IMR-90 (cell line): ENCODE results near the gene NUPR1. TPM values are rescaled to one million over a fixed set of nuclear protein-coding genes. Genes with fewer than 3 reads are reported as not detected.
"Not testable (repeated sequence)": the region's sequence is repeated elsewhere in the genome, so short reads cannot be mapped to it uniquely, and the experiment has no call there.

ENCODE experiments used
- ATAC-seq: fragments of 200-7000 bp; cut with Tn5 transposase; 2 replicates; pipeline ENCODE4 v1.9.1; 2020; ENCODE audit warnings: low read depth, mild to moderate bottlenecking, moderate library complexity
- BruUV-seq: library from RNA; stranded (reverse); fragments of 400-500 nt; replicated peaks from 2 replicates; lab custom pipeline; 2021; lab: Mats Ljungman, UMichigan
- CTCF ChIA-PET: fragments of 300-600 bp; formaldehyde crosslinking; extraction: SDS; loops from one replicate; lab custom pipeline; 2021; ENCODE audit warnings: antibody characterized with exemption; lab: Yijun Ruan, JAX
- POLR2A ChIA-PET: fragments of 300-600 bp; sonication (Branson Sonifier 250); formaldehyde crosslinking; loops from one replicate; lab custom pipeline; 2022; ENCODE audit warnings: antibody characterized with exemption; ENCODE audit not compliant: unreplicated experiment; lab: Charles Lee
- DNase-seq: peaks from one replicate; pipeline ENCODE4 v3.0.0; 2013
- H2AFZ ChIP-seq: replicated peaks from 2 replicates; pipeline ENCODE3; 2013; ENCODE audit warnings: low read length, mild to moderate bottlenecking; ENCODE audit not compliant: poor library complexity
- H2AK5ac ChIP-seq: 2 replicates; pipeline ENCODE4 v1.6.1; 2013; ENCODE audit warnings: low read depth, low read length, inconsistent platforms
- H2AK9ac ChIP-seq: replicated peaks from 2 replicates; pipeline ENCODE3; 2013; ENCODE audit warnings: mild to moderate bottlenecking, low read depth, low read length, moderate library complexity; ENCODE audit not compliant: poor library complexity
- H2BK120ac ChIP-seq: 2 replicates; pipeline ENCODE4 v1.6.1; 2013; ENCODE audit warnings: low read depth, low read length, inconsistent platforms
- H2BK15ac ChIP-seq: 3 replicates; pipeline ENCODE4 v1.6.1; 2013; ENCODE audit warnings: low read depth, low read length, inconsistent platforms
- H2BK20ac ChIP-seq: 2 replicates; pipeline ENCODE4 v1.6.1; 2013; ENCODE audit warnings: low read depth, mild to moderate bottlenecking, inconsistent platforms, low read length, moderate library complexity
- H2BK5ac ChIP-seq: 2 replicates; pipeline ENCODE4 v1.6.1; 2013; ENCODE audit warnings: mild to moderate bottlenecking, low read depth, low read length, inconsistent platforms; ENCODE audit not compliant: poor library complexity, severe bottlenecking
- H3K14ac ChIP-seq: replicated peaks from 2 replicates; pipeline ENCODE4 v1.6.1; 2013; ENCODE audit warnings: low read depth, low read length, inconsistent platforms
- H3K18ac ChIP-seq: 2 replicates; pipeline ENCODE4 v1.6.1; 2013; ENCODE audit warnings: low read depth, low read length, control low read depth
- H3K23ac ChIP-seq: 2 replicates; pipeline ENCODE4 v1.6.1; 2013; ENCODE audit warnings: low read depth, low read length, inconsistent platforms
- H3K27ac ChIP-seq: 2 replicates; pipeline ENCODE4 v1.5.1; 2013; ENCODE audit warnings: mild to moderate bottlenecking, control low read depth, low read length; ENCODE audit not compliant: insufficient read depth
- H3K27me3 ChIP-seq: 2 replicates; pipeline ENCODE4 v1.6.1; 2013; ENCODE audit warnings: low read length; ENCODE audit not compliant: control insufficient read depth, insufficient read depth
- H3K36me3 ChIP-seq: 2 replicates; pipeline ENCODE4 v1.6.1; 2013; ENCODE audit warnings: low read length, mixed read lengths; ENCODE audit not compliant: control insufficient read depth, insufficient read depth
- H3K4ac ChIP-seq: 2 replicates; pipeline ENCODE4 v1.6.1; 2013; ENCODE audit warnings: low read depth, low read length, inconsistent platforms
- H3K4me1 ChIP-seq: 2 replicates; pipeline ENCODE4 v1.6.1; 2013; ENCODE audit warnings: low read length, mixed read lengths; ENCODE audit not compliant: control insufficient read depth, insufficient read depth
- H3K4me2 ChIP-seq: 2 replicates; pipeline ENCODE4 v1.6.1; 2013; ENCODE audit warnings: low read depth, mild to moderate bottlenecking, control low read depth, low read length, moderate library complexity
- H3K4me3 ChIP-seq: 2 replicates; pipeline ENCODE4 v1.5.1; 2013; ENCODE audit warnings: low read depth, mild to moderate bottlenecking, control low read depth, low read length, moderate library complexity; ENCODE audit not compliant: insufficient read depth
- H3K56ac ChIP-seq: 2 replicates; pipeline ENCODE4 v1.6.1; 2013; ENCODE audit warnings: low read length, inconsistent platforms; ENCODE audit not compliant: insufficient read depth; ENCODE audit errors: extremely low read depth
- H3K79me1 ChIP-seq, 2 experiments: 2 replicates each; pipeline ENCODE4 v1.6.1; 2013; ENCODE audit warnings: low read length in 2 of 2, inconsistent platforms in 1 of 2, low read depth in 1 of 2
- H3K9ac ChIP-seq: 2 replicates; pipeline ENCODE4 v1.6.1; 2013; ENCODE audit warnings: low read depth, low read length, control low read depth
- H3K9me1 ChIP-seq: 2 replicates; pipeline ENCODE4 v1.6.1; 2013; ENCODE audit warnings: low read length, inconsistent platforms; ENCODE audit not compliant: insufficient read depth
- H3K9me3 ChIP-seq: 2 replicates; pipeline ENCODE4 v1.6.1; 2013; ENCODE audit warnings: low read length; ENCODE audit not compliant: control insufficient read depth, insufficient read depth
- H4K20me1 ChIP-seq: 2 replicates; pipeline ENCODE4 v1.6.1; 2013; ENCODE audit warnings: low read length, inconsistent platforms; ENCODE audit not compliant: insufficient read depth
- H4K5ac ChIP-seq: 2 replicates; pipeline ENCODE4 v1.6.1; 2013; ENCODE audit warnings: mild to moderate bottlenecking, low read depth, low read length, control low read depth
- H4K8ac ChIP-seq, 2 experiments: 2 replicates each; pipeline ENCODE4 v1.6.1; 2013; ENCODE audit warnings: low read depth in 2 of 2, low read length in 2 of 2, control low read depth in 1 of 2, inconsistent platforms in 1 of 2
- H4K91ac ChIP-seq: 2 replicates; pipeline ENCODE4 v1.6.1; 2013; ENCODE audit warnings: low read depth, low read length, inconsistent platforms; ENCODE audit not compliant: insufficient read depth
- WGBS, 2 experiments: methylation state at CpG; one replicate each; pipeline versions ENCODE4 v1.1.5 to v1.1.7; 2013; ENCODE audit warnings: missing lambda C conversion rate in 2 of 2; ENCODE audit not compliant: insufficient read length in 1 of 2; ENCODE audit errors: extremely low coverage in 2 of 2; 5-methylcytosine and 5-hydroxymethylcytosine counted together
- dilution Hi-C: fragments of 300-500 bp; cut with HindIII; formaldehyde crosslinking; loops from one replicate; pipeline ENCODE4 v1.14.3; 2018; ENCODE audit warnings: low sequenced_read_pairs; ENCODE audit not compliant: unreplicated experiment
- in situ Hi-C: fragments of 300-500 bp; cut with MboI; formaldehyde crosslinking; loops from 3 replicates; pipeline ENCODE4 v1.14.3; 2019; ENCODE audit warnings: low sequenced_read_pairs, inconsistent platforms, mixed read lengths
- intact Hi-C: fragments of 100-400 bp; cut with micrococcal nuclease; formaldehyde crosslinking; loops from 2 replicates; pipeline ENCODE4 v1.10.0; 2022
- polyA plus RNA-seq, 3 experiments: library from polyadenylated mRNA; depleted of rRNA; stranded (reverse); fragments of >200 nt; gene quantifications; 2 replicates each; pipeline ENCODE4 v1.2.3, GENCODE V29; 2012; ENCODE audit warnings: low replicate concordance in 1 of 3
- total RNA-seq: library from RNA; depleted of rRNA; stranded (reverse); fragments of >200 nt; gene quantifications from 2 replicates; pipeline ENCODE4 v1.2.3, GENCODE V29; 2012

The NUPR1 gene
- total and polyA plus RNA-seq, 2 of the 4 experiments (the other 2 are of a cell fraction) = 10.2 to 27.9 TPM

GRCh38 chr16:28527100-28527785, 11.5 kb downstream of the NUPR1 start:
- H2BK5ac ChIP-seq, H2BK20ac ChIP-seq, POLR2A ChIA-PET, dilution Hi-C loops, CTCF ChIA-PET, H3K36me3 ChIP-seq, H2AFZ ChIP-seq, H4K20me1 ChIP-seq, BruUV-seq, ATAC-seq, H2AK5ac ChIP-seq, H3K4me2 ChIP-seq, H3K18ac ChIP-seq, H4K5ac ChIP-seq, H4K8ac ChIP-seq, H3K9me1 ChIP-seq, H3K27ac ChIP-seq, DNase-seq, H2BK120ac ChIP-seq, H3K79me1 ChIP-seq, H3K4me1 ChIP-seq, H2BK15ac ChIP-seq, intact Hi-C loops, H3K23ac ChIP-seq, H3K56ac ChIP-seq, H3K9me3 ChIP-seq, H3K4me3 ChIP-seq, H3K9ac ChIP-seq, in situ Hi-C loops, H3K4ac ChIP-seq, H3K14ac ChIP-seq, H2AK9ac ChIP-seq, H3K27me3 ChIP-seq, H4K91ac ChIP-seq: not testable (repeated sequence)
- no CpG with 5 or more reads among the region's 7 CpGs for WGBS, 2 experiments
